ENCODE results near the gene NUDCD2.

NUDCD2 gene

GRCh38 chr5:163459819-163460561, at the start of gene NUDCD2:
NUDCD2 (minus strand) TSS chr5:163460102; CDS start chr5:163460050, 52 bp downstream.
- peak; percentile 98 to 100 for DNase-seq

- DNase-seq = peak; percentile 29 to 77
Measured at GRCh38 chr5:163509291-163509951, 49.5 kb upstream of the NUDCD2 start.

- peak in 1 of 2 experiments; percentile 66 for DNase-seq
Measured at GRCh38 chr5:163508753-163509152, 48.9 kb upstream of the NUDCD2 start.

- peak in 1 of 2 experiments; percentile 62 for DNase-seq
Measured at GRCh38 chr5:163506726-163507125, 46.8 kb upstream of the NUDCD2 start.

- DNase-seq = peak in 1 of 2 experiments; percentile 70
Measured at GRCh38 chr5:163506095-163506457, 46.2 kb upstream of the NUDCD2 start.

GRCh38 chr5:163505368-163506094, 45.6 kb upstream of the NUDCD2 start, which contains the start of gene MAT2B:
MAT2B (plus strand) TSS chr5:163505619; CDS start chr5:163505687, 68 bp downstream.
- DNase-seq = peak; percentile 86 to 96

GRCh38 chr5:163505049-163505367, 45.1 kb upstream of the NUDCD2 start:
- DNase-seq = no peak

GRCh38 chr5:163504079-163504931, 44.4 kb upstream of the NUDCD2 start:
- DNase-seq = peak; percentile 27 to 60

GRCh38 chr5:163503106-163504078, 43.5 kb upstream of the NUDCD2 start:
- DNase-seq = peak; percentile 64 to 88

GRCh38 chr5:163502521-163502920, 42.6 kb upstream of the NUDCD2 start:
- no peak for DNase-seq

GRCh38 chr5:163498886-163499285, 39.0 kb upstream of the NUDCD2 start:
- peak; percentile 42 to 65 for DNase-seq

- DNase-seq = no peak
Measured at GRCh38 chr5:163497315-163497714, 37.4 kb upstream of the NUDCD2 start.

GRCh38 chr5:163496286-163496685, 36.4 kb upstream of the NUDCD2 start:
- no peak for DNase-seq

GRCh38 chr5:163489745-163490075, 29.8 kb upstream of the NUDCD2 start:
- no peak for DNase-seq

GRCh38 chr5:163489055-163489744, 29.3 kb upstream of the NUDCD2 start:
- DNase-seq = peak in 1 of 2 experiments; percentile 35

- DNase-seq = no peak
Measured at GRCh38 chr5:163478982-163479271, 19.0 kb upstream of the NUDCD2 start.

GRCh38 chr5:163478126-163478981, 18.5 kb upstream of the NUDCD2 start:
- DNase-seq = no peak

GRCh38 chr5:163475411-163475810, 15.5 kb upstream of the NUDCD2 start:
- no peak for DNase-seq

GRCh38 chr5:163473635-163474243, 13.8 kb upstream of the NUDCD2 start:
- DNase-seq = peak in 1 of 2 experiments; percentile 44

GRCh38 chr5:163467682-163468081, 7.8 kb upstream of the NUDCD2 start:
- DNase-seq = no peak

All from SW 1271 (cell line).